Type B pancreatic cell (in vitro differentiated cells): ENCODE data around the gene MRPS2. TPM values are rescaled to one million over a fixed set of nuclear protein-coding genes. Genes with fewer than 3 reads are reported as not detected.
A peak's percentile ranks its signal among the peaks of the same experiment; 100 is the strongest.

Source experiments
- DNase-seq: peaks from one replicate; pipeline ENCODE4 v3.0.0; 2021; ENCODE audit warnings: mixed read lengths; ENCODE audit not compliant: unreplicated experiment; ENCODE audit errors: extremely low spot score
- H3K27ac Mint-ChIP-seq: 2 replicates; pipeline ENCODE4 v1.8.0; 2021; ENCODE audit warnings: mild to moderate bottlenecking, mixed read lengths
- H3K27me3 Mint-ChIP-seq: 2 replicates; pipeline ENCODE4 v1.8.0; 2021; ENCODE audit warnings: mixed read lengths
- H3K36me3 Mint-ChIP-seq: 2 replicates; pipeline ENCODE4 v1.8.0; 2021; ENCODE audit warnings: mixed read lengths
- H3K4me1 Mint-ChIP-seq: one replicate; pipeline ENCODE4 v1.8.0; 2021; ENCODE audit warnings: mixed read lengths; ENCODE audit not compliant: unreplicated experiment
- H3K4me3 Mint-ChIP-seq: 2 replicates; pipeline ENCODE4 v1.8.0; 2021; ENCODE audit warnings: mild to moderate bottlenecking, mixed read lengths
- H3K9me3 Mint-ChIP-seq: 2 replicates; pipeline ENCODE4 v1.8.0; 2021; ENCODE audit warnings: mixed read lengths
- total RNA-seq: library from RNA; stranded (reverse); gene quantifications from 2 replicates; pipeline ENCODE4 v1.2.1, GENCODE V29; 2021; ENCODE audit warnings: low replicate concordance
- TF ChIP-seq, protein P1 (sequence below): fragments of 200-600 bp; sonication (generic); conservative IDR thresholded peaks from 2 replicates; pipeline ENCODE4 v1.5.0; 2021; ENCODE audit warnings: antibody characterized with exemption, mild to moderate bottlenecking

The MRPS2 gene
- total RNA-seq, 1 donor from 2014 or later: 55.2 TPM

DNA sequence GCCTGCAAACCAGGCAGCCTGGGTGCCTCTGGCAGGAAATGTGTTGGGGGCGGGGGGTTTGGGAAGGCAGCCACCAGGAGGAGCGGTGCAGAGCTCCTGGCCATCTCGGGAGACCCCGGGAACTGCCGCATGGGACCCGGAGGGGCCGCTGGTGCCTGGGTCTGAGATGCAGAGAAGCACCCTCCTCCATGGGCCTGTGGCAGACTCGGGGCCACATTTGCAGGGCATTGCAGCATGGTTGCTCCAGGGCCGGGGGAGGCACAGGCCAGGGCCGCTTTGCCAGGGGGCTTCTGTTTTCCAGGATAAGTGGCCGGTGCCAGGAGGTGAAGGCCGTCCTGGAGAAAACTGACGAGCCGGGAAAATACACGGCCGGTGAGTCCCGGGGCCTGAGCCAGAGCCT lies 22.4 kb downstream of the MRPS2 start:
- Mint-ChIP-seq H3K9me3 (no peaks in the 10 kb centered on the region), H3K4me1 (no peaks in the 10 kb centered on the region), H3K27ac (no peak overlapping the region), H3K36me3 (no peaks in the 10 kb centered on the region), H3K27me3 (no peaks in the 10 kb centered on the region), H3K4me3 (no peak overlapping the region)
- TF ChIP-seq, protein P1, sequence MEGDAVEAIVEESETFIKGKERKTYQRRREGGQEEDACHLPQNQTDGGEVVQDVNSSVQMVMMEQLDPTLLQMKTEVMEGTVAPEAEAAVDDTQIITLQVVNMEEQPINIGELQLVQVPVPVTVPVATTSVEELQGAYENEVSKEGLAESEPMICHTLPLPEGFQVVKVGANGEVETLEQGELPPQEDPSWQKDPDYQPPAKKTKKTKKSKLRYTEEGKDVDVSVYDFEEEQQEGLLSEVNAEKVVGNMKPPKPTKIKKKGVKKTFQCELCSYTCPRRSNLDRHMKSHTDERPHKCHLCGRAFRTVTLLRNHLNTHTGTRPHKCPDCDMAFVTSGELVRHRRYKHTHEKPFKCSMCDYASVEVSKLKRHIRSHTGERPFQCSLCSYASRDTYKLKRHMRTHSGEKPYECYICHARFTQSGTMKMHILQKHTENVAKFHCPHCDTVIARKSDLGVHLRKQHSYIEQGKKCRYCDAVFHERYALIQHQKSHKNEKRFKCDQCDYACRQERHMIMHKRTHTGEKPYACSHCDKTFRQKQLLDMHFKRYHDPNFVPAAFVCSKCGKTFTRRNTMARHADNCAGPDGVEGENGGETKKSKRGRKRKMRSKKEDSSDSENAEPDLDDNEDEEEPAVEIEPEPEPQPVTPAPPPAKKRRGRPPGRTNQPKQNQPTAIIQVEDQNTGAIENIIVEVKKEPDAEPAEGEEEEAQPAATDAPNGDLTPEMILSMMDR: no peak
- peak; percentile 56 for DNase-seq

GRCh38 chr9:135523521-135524129 lies 23.1 kb downstream of the MRPS2 start:
- TF ChIP-seq, protein P1: no peak
- Mint-ChIP-seq H3K4me3 (no peak overlapping the region), H3K9me3 (no peaks in the 10 kb centered on the region), H3K27ac (no peak overlapping the region), H3K36me3 (no peaks in the 10 kb centered on the region), H3K4me1 (no peaks in the 10 kb centered on the region), H3K27me3 (no peaks in the 10 kb centered on the region)
- peak; percentile 57 for DNase-seq

- Mint-ChIP-seq H3K4me3 (no peak overlapping the region), H3K27me3 (no peaks in the 10 kb centered on the region), H3K27ac (no peak overlapping the region), H3K4me1 (no peaks in the 10 kb centered on the region), H3K9me3 (no peaks in the 10 kb centered on the region), H3K36me3 (no peaks in the 10 kb centered on the region)
- DNase-seq: peak; percentile 62
- TF ChIP-seq, protein P1: no peak
Measured at GRCh38 chr9:135524130-135524861, 23.8 kb downstream of the MRPS2 start.

DNA sequence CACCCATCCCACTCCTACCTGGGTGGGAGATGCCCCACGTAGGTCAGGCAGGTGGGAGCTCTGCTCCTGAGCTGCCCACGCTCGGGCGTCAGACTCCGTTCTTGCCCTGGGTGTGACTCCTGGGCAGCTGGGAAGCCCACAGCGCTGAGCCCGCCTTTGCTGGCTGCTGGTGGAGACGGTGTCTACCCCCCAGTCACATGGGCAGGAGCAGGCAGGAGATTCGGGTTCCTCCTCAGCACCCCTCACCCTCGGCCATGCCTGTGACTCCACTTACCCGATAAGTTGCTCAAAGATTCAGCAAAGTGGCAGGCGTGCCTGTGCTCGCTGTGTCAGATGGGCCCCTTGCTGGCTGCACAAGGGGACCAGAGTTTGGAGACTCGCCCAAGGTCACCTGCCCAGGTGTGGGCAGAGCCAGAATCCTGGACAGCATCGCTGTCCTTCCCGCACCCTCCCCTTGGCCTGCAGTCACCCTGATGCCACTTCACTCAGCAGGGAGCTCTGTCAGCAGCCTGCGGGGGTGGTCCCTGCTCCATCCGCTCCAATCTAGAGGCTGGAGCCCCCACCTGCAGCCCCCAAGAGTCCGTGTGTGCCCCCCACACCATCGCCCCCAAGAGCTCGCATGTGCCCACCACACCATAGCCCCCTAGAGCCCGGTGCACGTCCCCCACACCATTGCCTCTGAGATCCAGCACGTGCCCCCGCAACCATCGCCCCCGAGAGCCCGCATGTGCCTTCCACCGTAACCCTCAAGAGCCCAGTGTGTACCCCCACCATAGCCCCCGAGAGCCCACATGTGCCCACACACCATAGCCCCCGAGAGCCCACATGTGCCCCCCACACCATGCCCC lies 25.0 kb downstream of the MRPS2 start:
- peak; percentile 62 for DNase-seq
- Mint-ChIP-seq H3K4me3 (no peak overlapping the region), H3K27me3 (no peaks in the 10 kb centered on the region), H3K36me3 (no peaks in the 10 kb centered on the region), H3K27ac (no peak overlapping the region), H3K4me1 (no peaks in the 10 kb centered on the region), H3K9me3 (no peaks in the 10 kb centered on the region)
- TF ChIP-seq, protein P1: no peak

- TF ChIP-seq, protein P1: no peak
- Mint-ChIP-seq H3K9me3 (no peaks in the 10 kb centered on the region), H3K27me3 (no peaks in the 10 kb centered on the region), H3K36me3 (no peaks in the 10 kb centered on the region), H3K4me1 (no peaks in the 10 kb centered on the region), H3K4me3 (no peak overlapping the region), H3K27ac (no peak overlapping the region)
- DNase-seq: no peak
Measured at GRCh38 chr9:135526089-135526729, 25.7 kb downstream of the MRPS2 start.
